Upper lobe of left lung (tissue), 6 donors: Measurements from ENCODE around the gene PAN2. TPM values are rescaled to one million over a fixed set of nuclear protein-coding genes. Genes with fewer than 3 reads are reported as not detected.
A peak's percentile ranks its signal among the peaks of the same experiment; 100 is the strongest.
"Not testable (repeated sequence)": the region's sequence is repeated elsewhere in the genome, so short reads cannot be mapped to it uniquely, and the experiment has no call there.

Experiments used
- ATAC-seq, 2 donors: fragments of 200-7000 bp; cut with Tn5 transposase; one replicate each; pipeline ENCODE4 v1.9.1; 2022; ENCODE audit warnings: mild to moderate bottlenecking in 2 of 2, moderate library complexity in 2 of 2; ENCODE audit not compliant: low FRiP score in 2 of 2
- DNase-seq, 2 donors: peaks; one replicate each; pipeline ENCODE4 v3.0.0-alpha.2; 2019 to 2020
- H3K27ac ChIP-seq, 4 donors: fragments of 200-600 bp; sonication (generic); one replicate each; pipeline ENCODE4 v1.5.1; 2016 to 2019
- H3K27me3 ChIP-seq, 4 donors: fragments of 200-600 bp; sonication (generic); one replicate each; pipeline ENCODE4 v1.5.1; 2017 to 2019
- H3K36me3 ChIP-seq, 4 donors: fragments of 200-600 bp; sonication (generic); one replicate each; pipeline ENCODE4 v1.5.1; 2016 to 2019
- H3K4me1 ChIP-seq, 4 donors: fragments of 200-600 bp; sonication (generic); one replicate each; pipeline ENCODE4 v1.5.1; 2018 to 2019
- H3K4me3 ChIP-seq, 4 donors: fragments of 200-600 bp; sonication (generic); one replicate each; pipeline ENCODE4 v1.5.1; 2017 to 2019; ENCODE audit warnings: mild to moderate bottlenecking in 2 of 4, moderate library complexity in 1 of 4
- H3K9me3 ChIP-seq, 4 donors: fragments of 200-600 bp; sonication (generic); one replicate each; pipeline ENCODE4 v1.5.1; 2018 to 2019
- EP300 ChIP-seq, 4 donors: sonication (generic); formaldehyde crosslinking; IDR thresholded peaks; one replicate each; pipeline ENCODE4 v1.5.1; 2017; ENCODE audit warnings: antibody characterized with exemption in 4 of 4, control low read depth in 2 of 4
- POLR2A ChIP-seq, 4 donors: fragments of 450-650 bp; IDR thresholded peaks; one replicate each; pipeline ENCODE4 v1.5.1; 2016 to 2017; ENCODE audit warnings: antibody characterized with exemption in 4 of 4, mild to moderate bottlenecking in 2 of 4
- POLR2AphosphoS5 ChIP-seq, 2 donors: sonication (generic); formaldehyde crosslinking; IDR thresholded peaks; one replicate each; pipeline ENCODE4 v1.5.1; 2017; ENCODE audit warnings: antibody characterized with exemption in 2 of 2
- WGBS, 2 donors: methylation state at CpG; one replicate each; pipeline ENCODE4 v1.1.5; 2017 to 2018; 5-methylcytosine and 5-hydroxymethylcytosine counted together
- total RNA-seq, 6 donors: library from RNA; depleted of rRNA in 4 of 6; stranded (reverse); fragments of >200 nt in 4 of 6; gene quantifications; one replicate each; pipeline versions ENCODE4 v1.1.0 to v1.2.1, GENCODE V29; 2016 to 2021
- TF ChIP-seq, protein P1 (sequence below), 6 experiments: fragments of 450-650 bp in 4 of 6; fragments of 200-600 bp in 2 of 6; sonication (generic) in 2 of 6; IDR thresholded peaks; one replicate each; pipeline ENCODE4 v1.5.1; 2016 to 2019; ENCODE audit warnings: antibody characterized with exemption in 6 of 6
- donor health status: DM: no; HTN: no; CAD: no; lungs with moderate emphysema.
- donor health status: DM: no; HTN: yes; CAD: no; lungs with severe emphysema.

Gene PAN2
- total RNA-seq, 6 donors from 2014 or later: 19.5 to 227 (median 74.4) TPM

DNA sequence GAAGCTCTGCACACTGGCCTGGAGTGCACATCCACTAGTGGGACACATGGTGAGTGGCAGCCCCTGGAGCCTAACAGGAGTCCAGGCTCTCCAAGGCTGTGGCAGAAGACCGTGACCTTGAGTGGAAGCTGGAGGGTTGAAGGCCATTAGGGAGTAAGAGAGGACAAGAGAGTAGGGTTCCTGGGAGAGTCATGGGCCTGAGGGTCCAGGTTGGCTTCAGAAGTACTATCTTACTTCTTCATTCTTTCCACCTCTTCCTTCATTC, 5.3 kb upstream of the PAN2 start:
- DNase-seq (no peak), ATAC-seq (no peak)
- 95 to 100% methylated on average over 1 of the region's 1 CpG for WGBS, 2 donors
- H3K27ac ChIP-seq: peak overlapping the region in 3 of 4 donors; percentile 32 to 61 (median 54)
- no peaks in the 10 kb centered on the region for H3K27me3 ChIP-seq
- H3K4me1 ChIP-seq: peaks cover 10 to 15% (median 14%) of the 10 kb centered on the region in 4 donors
- no peak overlapping the region for H3K4me3 ChIP-seq
- TF ChIP-seq, protein P1, sequence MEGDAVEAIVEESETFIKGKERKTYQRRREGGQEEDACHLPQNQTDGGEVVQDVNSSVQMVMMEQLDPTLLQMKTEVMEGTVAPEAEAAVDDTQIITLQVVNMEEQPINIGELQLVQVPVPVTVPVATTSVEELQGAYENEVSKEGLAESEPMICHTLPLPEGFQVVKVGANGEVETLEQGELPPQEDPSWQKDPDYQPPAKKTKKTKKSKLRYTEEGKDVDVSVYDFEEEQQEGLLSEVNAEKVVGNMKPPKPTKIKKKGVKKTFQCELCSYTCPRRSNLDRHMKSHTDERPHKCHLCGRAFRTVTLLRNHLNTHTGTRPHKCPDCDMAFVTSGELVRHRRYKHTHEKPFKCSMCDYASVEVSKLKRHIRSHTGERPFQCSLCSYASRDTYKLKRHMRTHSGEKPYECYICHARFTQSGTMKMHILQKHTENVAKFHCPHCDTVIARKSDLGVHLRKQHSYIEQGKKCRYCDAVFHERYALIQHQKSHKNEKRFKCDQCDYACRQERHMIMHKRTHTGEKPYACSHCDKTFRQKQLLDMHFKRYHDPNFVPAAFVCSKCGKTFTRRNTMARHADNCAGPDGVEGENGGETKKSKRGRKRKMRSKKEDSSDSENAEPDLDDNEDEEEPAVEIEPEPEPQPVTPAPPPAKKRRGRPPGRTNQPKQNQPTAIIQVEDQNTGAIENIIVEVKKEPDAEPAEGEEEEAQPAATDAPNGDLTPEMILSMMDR (IDR thresholded peaks at IDR 0.05): no peak
- no peak for TF ChIP-seq POLR2AphosphoS5 (IDR thresholded peaks at IDR 0.05)
- no peak for TF ChIP-seq EP300 (IDR thresholded peaks at IDR 0.05)
- no peak for TF ChIP-seq POLR2A (IDR thresholded peaks at IDR 0.05)
- no peaks in the 10 kb centered on the region for H3K9me3 ChIP-seq
- peaks cover 9 to 28% (median 20%) of the 10 kb centered on the region in 4 donors for H3K36me3 ChIP-seq

DNA sequence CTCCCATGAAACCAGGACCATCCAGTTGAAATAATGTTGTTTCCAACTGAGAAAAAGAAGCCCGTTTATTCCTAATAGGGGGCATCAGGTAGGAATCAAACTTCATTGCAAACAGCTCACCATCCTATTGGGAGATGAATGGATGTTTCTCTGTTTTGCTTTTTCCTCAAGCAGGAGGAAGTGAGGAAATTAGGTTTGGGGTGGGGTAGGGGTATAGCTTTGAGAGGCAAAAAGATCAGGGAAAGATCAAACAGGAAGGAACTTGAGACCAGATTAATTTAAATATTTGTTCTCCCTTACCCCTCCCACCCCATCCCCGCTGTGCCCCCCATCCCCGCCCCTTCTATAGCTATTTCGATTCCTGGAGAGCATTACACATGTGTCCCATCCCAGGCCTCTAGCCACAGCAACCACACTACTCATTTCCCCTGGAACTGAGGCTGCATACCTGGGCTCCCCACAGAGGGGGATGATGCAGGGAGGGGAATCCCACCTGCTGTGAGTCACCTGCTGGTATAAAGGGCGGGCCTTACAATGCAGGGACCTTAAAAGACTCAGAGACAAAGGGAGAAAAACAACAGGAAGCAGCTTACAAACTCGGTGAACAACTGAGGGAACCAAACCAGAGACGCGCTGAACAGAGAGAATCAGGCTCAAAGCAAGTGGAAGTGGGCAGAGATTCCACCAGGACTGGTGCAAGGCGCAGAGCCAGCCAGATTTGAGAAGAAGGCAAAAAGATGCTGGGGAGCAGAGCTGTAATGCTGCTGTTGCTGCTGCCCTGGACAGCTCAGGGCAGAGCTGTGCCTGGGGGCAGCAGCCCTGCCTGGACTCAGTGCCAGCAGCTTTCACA, 4.7 kb upstream of the PAN2 start, which contains the start of gene IL23A:
IL23A (plus strand) TSS at position 577 of the 850 bp plus-strand sequence; CDS start at position 738, 161 bp downstream.
- Histone ChIP-seq H3K4me3 (no peak within 1 kb of the TSS), H3K27me3 (no peaks in the 10 kb centered on the region), H3K9me3 (no peaks in the 10 kb centered on the region), H3K4me1 (peaks cover 10 to 16% (median 14%) of the 10 kb centered on the region in 4 donors), H3K27ac (peak within 1 kb of the TSS in 3 of 4 donors; percentile 32 to 61 (median 54)), H3K36me3 (peaks cover 4 to 22% (median 15%) of the 10 kb centered on the region in 4 donors)
- 36 to 40% methylated on average over 9 of the region's 9 CpGs for WGBS, 2 donors
- ATAC-seq (no peak), DNase-seq (peak in 1 of 2 donors; percentile 21)
- TF ChIP-seq, protein P1 (IDR thresholded peaks at IDR 0.05): no peak
- TF ChIP-seq EP300 (IDR thresholded peaks at IDR 0.05) (no peak), POLR2A (IDR thresholded peaks at IDR 0.05) (no peak), POLR2AphosphoS5 (IDR thresholded peaks at IDR 0.05) (no peak)

DNA sequence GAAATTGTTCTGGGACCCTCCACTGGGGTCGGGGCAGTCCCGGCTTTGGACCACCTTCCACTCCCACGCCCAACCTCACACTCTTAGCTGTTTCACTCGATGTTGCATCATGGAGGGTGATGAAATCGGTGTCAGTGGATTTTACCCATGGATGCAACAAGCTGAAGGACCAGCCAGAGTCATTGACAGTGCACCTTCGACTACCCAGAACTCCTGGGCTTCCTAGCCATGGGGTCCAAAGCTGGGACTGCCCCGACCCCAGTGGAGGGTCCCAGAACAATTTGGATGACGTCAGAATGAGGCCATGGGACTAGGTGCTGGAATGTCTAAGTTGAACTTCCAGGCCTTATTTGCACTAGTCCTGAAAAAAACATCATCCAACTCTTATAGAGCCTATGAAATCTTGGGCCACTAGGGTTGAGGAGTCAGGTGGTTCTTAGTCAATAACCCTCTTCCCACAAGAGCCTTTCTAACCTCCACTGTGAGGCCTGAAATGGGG, 4.0 kb upstream of the PAN2 start:
- Histone ChIP-seq H3K36me3 (peaks cover 0 to 15% (median 7%) of the 10 kb centered on the region in 4 donors), H3K4me1 (peaks cover 17 to 23% (median 18%) of the 10 kb centered on the region in 4 donors), H3K27me3 (no peaks in the 10 kb centered on the region), H3K4me3 (no peak overlapping the region), H3K27ac (peak overlapping the region in 1 of 4 donors; percentile 32), H3K9me3 (no peaks in the 10 kb centered on the region)
- 67 to 77% methylated on average over 8 of the region's 8 CpGs for WGBS, 2 donors
- ATAC-seq (no peak), DNase-seq (peak in 1 of 2 donors; percentile 40)
- no peak for TF ChIP-seq POLR2A (IDR thresholded peaks at IDR 0.05)
- no peak for TF ChIP-seq EP300 (IDR thresholded peaks at IDR 0.05)
- no peak for TF ChIP-seq POLR2AphosphoS5 (IDR thresholded peaks at IDR 0.05)
- TF ChIP-seq, protein P1 (IDR thresholded peaks at IDR 0.05): no peak

DNA sequence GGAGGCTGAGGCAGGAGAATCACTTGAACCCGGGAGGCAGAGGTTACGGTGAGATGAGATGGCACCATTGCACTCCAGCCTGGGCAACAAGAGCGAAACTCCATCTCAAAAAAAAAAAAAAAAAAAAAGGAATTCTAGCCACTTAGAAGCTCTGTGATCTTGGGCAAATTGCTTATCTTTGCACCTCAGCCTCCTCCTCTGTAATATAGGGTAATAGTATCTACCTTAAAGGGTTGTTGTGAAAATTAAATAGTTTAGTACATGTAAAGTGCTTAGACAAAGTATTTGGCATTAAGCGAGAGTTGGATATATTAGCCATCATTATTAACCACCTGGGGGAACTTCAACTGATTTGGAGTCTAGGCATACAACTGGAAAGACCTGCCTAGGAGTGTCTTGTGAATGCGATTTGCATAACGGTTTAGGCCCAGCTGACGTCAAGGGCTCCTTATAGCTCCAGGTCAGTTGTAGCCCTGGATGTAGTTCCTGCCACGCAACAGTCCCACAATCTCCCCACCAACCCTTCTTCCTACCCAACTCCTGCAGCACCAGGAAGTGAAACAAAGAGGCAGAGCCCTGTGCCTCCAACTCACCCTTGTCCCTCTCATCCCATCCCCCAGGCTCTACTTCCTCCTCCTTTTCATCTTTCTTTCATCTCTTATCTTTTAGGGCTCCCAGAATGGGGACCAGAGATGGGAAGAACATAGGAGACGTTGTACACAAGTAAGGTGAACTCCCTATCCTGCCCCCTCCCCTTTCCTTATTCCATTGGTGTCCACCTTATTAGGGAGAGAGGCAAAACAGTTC, 2.8 kb upstream of the PAN2 start:
- ATAC-seq: peak in 1 of 2 donors; percentile 1
- no peak overlapping the region for H3K27ac ChIP-seq
- 80 to 82% methylated on average over 9 of the region's 9 CpGs for WGBS, 2 donors
- TF ChIP-seq EP300 (IDR thresholded peaks at IDR 0.05) (no peak), POLR2A (IDR thresholded peaks at IDR 0.05) (no peak), POLR2AphosphoS5 (IDR thresholded peaks at IDR 0.05) (no peak)
- TF ChIP-seq, protein P1 (IDR thresholded peaks at IDR 0.05): no peak
- peak in 1 of 2 donors; percentile 54 for DNase-seq
- H3K4me3 ChIP-seq: no peak overlapping the region
- H3K27me3 ChIP-seq: no peaks in the 10 kb centered on the region
- no peaks in the 10 kb centered on the region for H3K9me3 ChIP-seq
- peaks cover 19 to 25% (median 20%) of the 10 kb centered on the region in 4 donors for H3K4me1 ChIP-seq
- peaks cover 0 to 3% (median 0%) of the 10 kb centered on the region in 4 donors for H3K36me3 ChIP-seq

DNA sequence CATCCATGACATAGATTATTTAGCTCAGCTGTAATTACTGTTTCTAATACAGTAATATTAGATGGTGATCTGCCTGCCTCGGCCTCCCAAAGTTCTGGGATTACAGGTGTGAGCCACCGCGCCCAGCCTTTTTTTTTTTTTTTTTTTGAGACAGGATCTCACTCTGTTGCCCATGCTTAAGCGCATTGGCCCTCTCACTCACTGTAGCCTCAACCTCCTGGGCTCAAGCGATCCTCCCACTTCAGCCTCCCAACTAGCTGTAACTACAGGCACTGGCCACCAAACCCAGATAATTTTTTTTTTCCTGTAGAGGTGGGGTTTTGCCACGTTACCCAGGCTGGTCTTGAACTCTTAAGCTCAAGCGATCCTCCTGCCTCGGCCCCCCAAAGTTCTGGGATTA, 1.7 kb upstream of the PAN2 start:
- 96 to 97% methylated on average over 8 of the region's 8 CpGs for WGBS, 2 donors
- H3K9me3 ChIP-seq, H3K27me3 ChIP-seq, ATAC-seq, H3K36me3 ChIP-seq, H3K4me3 ChIP-seq, DNase-seq, H3K27ac ChIP-seq: not testable (repeated sequence)
- H3K4me1 ChIP-seq: peaks cover 19 to 25% (median 20%) of the 10 kb centered on the region in 4 donors
